Colonic mucosa (tissue), 4 donors: ENCODE data around the gene FOXB2. TPM values are rescaled to one million over a fixed set of nuclear protein-coding genes. Genes with fewer than 3 reads are reported as not detected.

ENCODE experiments used
- DNase-seq: peaks from one replicate; pipeline ENCODE4 v3.0.0-alpha.2; 2020
- H3K27ac ChIP-seq: fragments of 200-600 bp; one replicate; pipeline ENCODE4 v1.8.0; 2021
- H3K27me3 ChIP-seq: fragments of 200-600 bp; one replicate; pipeline ENCODE4 v1.8.0; 2021
- H3K36me3 ChIP-seq: fragments of 200-600 bp; one replicate; pipeline ENCODE4 v1.8.0; 2021
- H3K4me1 ChIP-seq: fragments of 200-600 bp; one replicate; pipeline ENCODE4 v1.8.0; 2021; ENCODE audit warnings: mild to moderate bottlenecking
- H3K4me3 ChIP-seq: fragments of 200-600 bp; one replicate; pipeline ENCODE4 v1.8.0; 2021
- H3K9ac ChIP-seq, 2 donors: one replicate each; pipeline ENCODE4 v1.7.0; 2013; ENCODE audit warnings: control low read depth in 2 of 2, low read depth in 2 of 2, low read length in 2 of 2
- H3K9me3 ChIP-seq: fragments of 200-600 bp; one replicate; pipeline ENCODE4 v1.8.0; 2021
- CTCF ChIP-seq: fragments of 200-600 bp; IDR thresholded peaks from one replicate; pipeline ENCODE4 v1.8.0; 2022; ENCODE audit warnings: antibody characterized with exemption, mild to moderate bottlenecking
- intact Hi-C: fragments of 100-400 bp; cut with DNase I; formaldehyde crosslinking; loops from one replicate; pipeline ENCODE4 v1.14.1; 2022
- total RNA-seq, 2 donors: library from RNA; stranded (reverse); fragmentation: NEBNext Ultra II Directional in 1 of 2; extraction: Animal tissue kit (Norgen Biotek cat#: 25700) in 1 of 2; gene quantifications; one replicate each; pipeline ENCODE4 v1.2.1, GENCODE V29; 2021
- donor health status: healthy.
- donor health status: DM: no; HTN: no; CAD: no.
- donor health status: DM: no; HTN: no; CAD: no.

The FOXB2 gene
- total RNA-seq, 2 donors from 2014 or later, result not detected

- H3K27ac ChIP-seq, result no peak overlapping the region
- no peaks in the 10 kb centered on the region for H3K36me3 ChIP-seq
- peaks cover 94% of the 10 kb centered on the region for H3K27me3 ChIP-seq
- no peak for TF ChIP-seq CTCF
- no peak overlapping the region for H3K4me3 ChIP-seq
- H3K9me3 ChIP-seq, result no peaks in the 10 kb centered on the region
- H3K4me1 ChIP-seq, result no peaks in the 10 kb centered on the region
- intact Hi-C loops, result no loop called here
- no peak overlapping the region for H3K9ac ChIP-seq
- DNase-seq, result no peak
Observed at GRCh38 chr9:77019926-77020412, 514 bp downstream of the FOXB2 start.

DNA sequence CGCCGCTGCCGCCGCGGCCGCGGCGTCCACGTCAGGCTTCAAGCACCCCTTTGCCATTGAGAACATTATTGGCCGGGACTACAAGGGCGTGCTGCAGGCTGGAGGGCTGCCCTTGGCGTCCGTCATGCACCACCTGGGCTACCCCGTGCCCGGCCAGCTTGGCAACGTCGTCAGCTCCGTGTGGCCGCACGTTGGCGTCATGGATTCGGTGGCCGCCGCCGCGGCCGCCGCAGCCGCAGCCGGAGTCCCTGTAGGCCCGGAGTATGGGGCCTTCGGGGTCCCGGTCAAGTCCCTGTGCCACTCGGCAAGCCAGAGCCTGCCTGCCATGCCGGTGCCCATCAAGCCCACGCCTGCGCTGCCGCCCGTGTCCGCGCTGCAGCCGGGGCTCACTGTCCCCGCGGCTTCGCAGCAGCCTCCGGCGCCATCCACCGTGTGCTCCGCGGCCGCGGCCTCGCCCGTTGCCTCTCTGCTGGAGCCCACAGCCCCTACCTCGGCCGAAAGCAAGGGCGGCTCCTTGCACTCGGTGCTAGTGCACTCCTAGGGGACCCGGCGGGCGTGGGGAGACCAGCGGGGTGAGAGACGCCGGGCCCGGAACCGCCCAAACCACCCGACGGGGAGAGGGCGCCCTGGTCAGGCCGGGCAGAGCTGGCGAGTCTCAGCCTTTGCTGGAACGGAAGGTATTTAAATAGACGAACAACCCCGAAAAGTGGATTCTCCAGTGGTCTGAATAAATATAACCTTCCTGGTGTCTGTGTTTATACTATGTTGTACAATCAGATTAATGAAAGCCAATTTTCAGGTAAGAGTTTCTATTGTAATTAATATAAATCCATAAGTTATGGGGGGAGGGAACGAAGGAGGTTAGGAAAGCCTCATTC, 1.2 kb downstream of the FOXB2 start:
- no peaks in the 10 kb centered on the region for H3K4me1 ChIP-seq
- H3K9me3 ChIP-seq, result no peaks in the 10 kb centered on the region
- intact Hi-C loops, result no loop called here
- H3K27ac ChIP-seq, result no peak overlapping the region
- DNase-seq, result no peak
- no peaks in the 10 kb centered on the region for H3K36me3 ChIP-seq
- H3K4me3 ChIP-seq, result no peak overlapping the region
- no peak for TF ChIP-seq CTCF
- H3K9ac ChIP-seq, result no peak overlapping the region
- H3K27me3 ChIP-seq, result peaks cover 90% of the 10 kb centered on the region

DNA sequence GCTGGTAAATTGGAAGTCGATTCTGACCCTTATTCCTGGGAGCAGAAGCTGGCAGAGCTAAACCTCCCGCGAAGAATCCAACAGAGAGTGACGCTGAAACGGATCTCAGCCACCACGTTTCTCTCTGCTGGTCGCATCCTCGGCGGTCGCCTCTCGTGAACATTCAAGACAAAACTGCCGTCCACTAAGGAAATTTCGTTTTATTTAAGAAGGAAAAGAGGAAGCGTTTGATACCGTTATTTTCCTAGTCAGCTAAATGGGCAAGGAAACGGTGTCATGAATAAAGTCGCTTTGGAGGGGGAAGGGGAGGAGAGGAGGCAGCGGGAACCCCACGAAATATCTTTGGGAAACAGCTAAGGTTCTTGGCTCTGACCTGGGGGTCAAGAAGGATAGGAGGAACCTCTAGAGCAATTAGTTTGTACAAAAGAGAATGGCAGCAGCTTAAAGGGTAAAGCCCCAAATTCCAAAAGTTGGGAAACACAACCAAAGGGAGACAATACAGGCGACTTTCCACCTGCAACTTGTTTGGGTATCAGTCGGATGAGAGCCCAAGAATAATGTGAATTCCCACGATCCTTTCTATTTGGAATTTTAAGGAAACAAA, 1.9 kb downstream of the FOXB2 start:
- intact Hi-C loops, result no loop called here
- H3K27ac ChIP-seq, result no peak overlapping the region
- no peaks in the 10 kb centered on the region for H3K9me3 ChIP-seq
- no peak for DNase-seq
- H3K27me3 ChIP-seq, result peaks cover 83% of the 10 kb centered on the region
- TF ChIP-seq CTCF, result no peak
- H3K36me3 ChIP-seq, result no peaks in the 10 kb centered on the region
- H3K4me3 ChIP-seq, result no peak overlapping the region
- no peaks in the 10 kb centered on the region for H3K4me1 ChIP-seq
- no peak overlapping the region for H3K9ac ChIP-seq

- Histone ChIP-seq H3K9me3 (no peaks in the 10 kb centered on the region), H3K27ac (no peak overlapping the region)
- no peak for DNase-seq
Observed at GRCh38 chr9:77021922-77022782, 2.7 kb downstream of the FOXB2 start.

More at GRCh38 chr9:77021922-77022782, 2.7 kb downstream of the FOXB2 start:
- Histone ChIP-seq H3K4me1 (no peaks in the 10 kb centered on the region), H3K9ac (no peak overlapping the region), H3K27me3 (peaks cover 75% of the 10 kb centered on the region), H3K4me3 (no peak overlapping the region), H3K36me3 (no peaks in the 10 kb centered on the region)
- intact Hi-C loops, result no loop called here
- TF ChIP-seq CTCF, result no peak
